DOHH2 (cell line): Measurements from ENCODE around the gene PDE4B.

Experiments used
- EZH2phosphoT487 ChIP-seq: fragments of 200-600 bp; sonication (generic); IDR thresholded peaks from 2 replicates; pipeline ENCODE4 v1.6.1; 2017; ENCODE audit warnings: borderline replicate concordance, mild to moderate bottlenecking, antibody characterized with exemption, low read length, moderate library complexity, mixed read lengths
- TF ChIP-seq, protein P1 (sequence below): fragments of 200-600 bp; sonication (generic); IDR thresholded peaks from one replicate; pipeline ENCODE4 v1.5.1; 2014; ENCODE audit warnings: antibody characterized with exemption, mild to moderate bottlenecking, low read depth, low read length; ENCODE audit not compliant: poor library complexity, severe bottlenecking

DNA sequence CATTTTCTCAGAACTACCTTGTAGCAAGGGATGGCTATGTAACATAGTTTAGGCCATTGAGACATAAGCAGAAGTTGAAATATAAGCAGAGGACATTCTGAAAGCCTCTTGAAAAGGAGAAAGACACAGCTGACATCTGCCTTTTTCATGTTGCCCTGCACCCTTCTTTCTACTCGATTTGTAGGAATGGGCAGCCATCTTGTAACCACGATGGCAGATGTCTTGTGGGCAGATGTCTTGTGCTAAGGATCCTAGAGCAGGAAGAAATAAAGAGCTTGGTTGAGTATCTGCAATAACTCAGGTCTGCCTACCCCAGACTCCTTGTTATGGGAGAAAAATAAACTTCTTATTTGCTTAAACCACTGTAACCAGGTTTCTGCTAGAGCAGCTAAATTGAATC is 351.0 kb downstream of the PDE4B start:
- TF ChIP-seq, protein P1, sequence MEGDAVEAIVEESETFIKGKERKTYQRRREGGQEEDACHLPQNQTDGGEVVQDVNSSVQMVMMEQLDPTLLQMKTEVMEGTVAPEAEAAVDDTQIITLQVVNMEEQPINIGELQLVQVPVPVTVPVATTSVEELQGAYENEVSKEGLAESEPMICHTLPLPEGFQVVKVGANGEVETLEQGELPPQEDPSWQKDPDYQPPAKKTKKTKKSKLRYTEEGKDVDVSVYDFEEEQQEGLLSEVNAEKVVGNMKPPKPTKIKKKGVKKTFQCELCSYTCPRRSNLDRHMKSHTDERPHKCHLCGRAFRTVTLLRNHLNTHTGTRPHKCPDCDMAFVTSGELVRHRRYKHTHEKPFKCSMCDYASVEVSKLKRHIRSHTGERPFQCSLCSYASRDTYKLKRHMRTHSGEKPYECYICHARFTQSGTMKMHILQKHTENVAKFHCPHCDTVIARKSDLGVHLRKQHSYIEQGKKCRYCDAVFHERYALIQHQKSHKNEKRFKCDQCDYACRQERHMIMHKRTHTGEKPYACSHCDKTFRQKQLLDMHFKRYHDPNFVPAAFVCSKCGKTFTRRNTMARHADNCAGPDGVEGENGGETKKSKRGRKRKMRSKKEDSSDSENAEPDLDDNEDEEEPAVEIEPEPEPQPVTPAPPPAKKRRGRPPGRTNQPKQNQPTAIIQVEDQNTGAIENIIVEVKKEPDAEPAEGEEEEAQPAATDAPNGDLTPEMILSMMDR: no peak
- no peak for TF ChIP-seq EZH2phosphoT487
